ENCODE results near the gene CNTNAP2. TPM values are rescaled to one million over a fixed set of nuclear protein-coding genes. Genes with fewer than 3 reads are reported as not detected.

Gene CNTNAP2
- total and polyA plus RNA-seq, 2 donors (not counting 1 experiment from before 2014, with no cell fraction given): not detected

DNA sequence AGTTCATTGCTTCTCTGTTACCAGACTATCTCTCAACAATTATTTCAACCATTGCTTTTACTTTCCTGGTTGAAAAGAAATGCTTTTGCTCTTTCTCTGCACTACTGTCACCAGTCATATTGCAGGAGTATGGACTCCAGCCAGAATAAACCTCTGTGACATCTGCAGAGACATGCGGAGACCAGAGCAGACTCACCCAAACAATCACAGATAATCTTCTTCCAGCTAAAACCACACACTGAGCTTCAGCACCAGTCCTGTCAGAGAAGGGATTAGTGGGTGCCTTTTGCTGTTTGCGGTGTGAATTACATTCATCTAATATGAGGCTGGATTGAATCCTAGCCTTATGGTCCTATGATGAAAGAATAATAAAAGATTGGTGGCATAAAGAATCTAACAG, 258.6 kb downstream of the CNTNAP2 start:
- no peaks in the 10 kb centered on the region for H3K79me2 ChIP-seq (ENCODE audit: control insufficient read depth, insufficient read depth, low read length)
- no peaks in the 10 kb centered on the region for H4K20me1 ChIP-seq (ENCODE audit: control insufficient read depth, extremely low read depth, insufficient read depth, low read length)
- H3K36me3 ChIP-seq (ENCODE audit: control insufficient read depth, insufficient read depth, low read length): no peaks in the 10 kb centered on the region
- no peak for DNase-seq (ENCODE audit: low read depth in 2 of 2)
- no peaks in the 10 kb centered on the region for H3K4me1 ChIP-seq (ENCODE audit: control insufficient read depth, extremely low read depth, insufficient read depth, low read length)
- H3K4me2 ChIP-seq (ENCODE audit: extremely low read depth, insufficient read depth, low read length): no peak overlapping the region
- H2AFZ ChIP-seq (ENCODE audit: low read length): no peak overlapping the region
- H3K27ac ChIP-seq (ENCODE audit: insufficient read depth, low read length): no peak overlapping the region
- H3K27me3 ChIP-seq (ENCODE audit: control insufficient read depth, insufficient read depth, low read length): no peaks in the 10 kb centered on the region
- H3K9me3 ChIP-seq (ENCODE audit: control insufficient read depth, insufficient read depth, low read depth, low read length): no peaks in the 10 kb centered on the region
- no peak overlapping the region for H3K4me3 ChIP-seq (replicated peaks in 1 of 4; ENCODE audit: control extremely low read depth in 1 of 4, insufficient read depth in 1 of 4, low read depth in 3 of 4, low read length in 4 of 4)
- H3K9ac ChIP-seq (ENCODE audit: insufficient read depth, low read length): no peak overlapping the region
- TF ChIP-seq, protein P1, sequence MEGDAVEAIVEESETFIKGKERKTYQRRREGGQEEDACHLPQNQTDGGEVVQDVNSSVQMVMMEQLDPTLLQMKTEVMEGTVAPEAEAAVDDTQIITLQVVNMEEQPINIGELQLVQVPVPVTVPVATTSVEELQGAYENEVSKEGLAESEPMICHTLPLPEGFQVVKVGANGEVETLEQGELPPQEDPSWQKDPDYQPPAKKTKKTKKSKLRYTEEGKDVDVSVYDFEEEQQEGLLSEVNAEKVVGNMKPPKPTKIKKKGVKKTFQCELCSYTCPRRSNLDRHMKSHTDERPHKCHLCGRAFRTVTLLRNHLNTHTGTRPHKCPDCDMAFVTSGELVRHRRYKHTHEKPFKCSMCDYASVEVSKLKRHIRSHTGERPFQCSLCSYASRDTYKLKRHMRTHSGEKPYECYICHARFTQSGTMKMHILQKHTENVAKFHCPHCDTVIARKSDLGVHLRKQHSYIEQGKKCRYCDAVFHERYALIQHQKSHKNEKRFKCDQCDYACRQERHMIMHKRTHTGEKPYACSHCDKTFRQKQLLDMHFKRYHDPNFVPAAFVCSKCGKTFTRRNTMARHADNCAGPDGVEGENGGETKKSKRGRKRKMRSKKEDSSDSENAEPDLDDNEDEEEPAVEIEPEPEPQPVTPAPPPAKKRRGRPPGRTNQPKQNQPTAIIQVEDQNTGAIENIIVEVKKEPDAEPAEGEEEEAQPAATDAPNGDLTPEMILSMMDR (conservative IDR thresholded peaks at IDR 0.05 in 1 of 2, IDR thresholded peaks at IDR 0.05 in 1 of 2; ENCODE audit: low read depth in 1 of 2, low read length in 2 of 2): no peak
- no peak for TF ChIP-seq EZH2 (IDR thresholded peaks at IDR 0.05; ENCODE audit: low read length, missing control alignments)

DNA sequence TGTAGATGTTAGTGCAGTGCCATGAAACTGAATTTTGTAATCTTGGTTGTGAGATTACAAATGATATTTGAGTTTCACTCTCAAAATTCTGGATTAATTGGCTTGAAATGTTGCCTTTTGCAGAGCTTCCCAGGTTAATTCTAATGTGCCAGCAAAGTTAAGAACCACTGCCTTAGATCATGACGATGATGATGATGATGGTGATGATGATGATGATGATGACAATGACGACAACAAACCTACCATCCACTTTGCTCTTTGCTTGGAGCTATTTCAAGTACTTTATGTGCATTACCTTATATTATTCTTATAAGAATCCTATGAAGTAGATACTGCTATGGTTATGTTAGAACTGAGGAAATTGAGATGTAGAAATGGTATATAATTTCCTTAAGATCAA, 261.6 kb downstream of the CNTNAP2 start:
- TF ChIP-seq, protein P1 (conservative IDR thresholded peaks at IDR 0.05 in 1 of 2, IDR thresholded peaks at IDR 0.05 in 1 of 2; ENCODE audit: low read depth in 1 of 2, low read length in 2 of 2): no peak

DNA sequence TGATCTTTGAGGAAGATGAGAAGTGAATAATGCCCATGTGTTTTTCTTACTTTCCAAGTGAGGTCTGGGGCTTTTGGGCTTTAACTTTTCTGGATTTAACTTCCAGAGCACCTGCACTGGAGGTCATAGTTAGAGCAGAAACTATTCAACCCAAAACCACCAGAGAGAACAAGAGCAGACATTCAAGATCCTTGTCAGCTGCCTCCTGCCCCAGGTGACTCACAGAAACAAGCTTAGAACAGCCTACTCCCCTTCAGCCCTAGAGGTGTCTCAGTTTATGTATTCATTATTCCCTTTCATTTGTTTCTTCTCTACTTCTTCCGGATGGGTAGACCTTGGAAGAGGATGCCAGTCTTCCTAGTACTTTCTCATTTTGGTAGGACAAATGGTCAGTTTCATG, 270.5 kb downstream of the CNTNAP2 start:
- no peaks in the 10 kb centered on the region for H4K20me1 ChIP-seq (ENCODE audit: control insufficient read depth, extremely low read depth, insufficient read depth, low read length)
- no peaks in the 10 kb centered on the region for H3K27me3 ChIP-seq (ENCODE audit: control insufficient read depth, insufficient read depth, low read length)
- H3K9ac ChIP-seq (ENCODE audit: insufficient read depth, low read length): no peak overlapping the region
- no peak overlapping the region for H3K4me3 ChIP-seq (replicated peaks in 1 of 4; ENCODE audit: control extremely low read depth in 1 of 4, insufficient read depth in 1 of 4, low read depth in 3 of 4, low read length in 4 of 4)
- H3K79me2 ChIP-seq (ENCODE audit: control insufficient read depth, insufficient read depth, low read length): no peaks in the 10 kb centered on the region
- no peak for DNase-seq (ENCODE audit: low read depth in 2 of 2)
- H3K4me2 ChIP-seq (ENCODE audit: extremely low read depth, insufficient read depth, low read length): no peak overlapping the region
- TF ChIP-seq, protein P1 (conservative IDR thresholded peaks at IDR 0.05 in 1 of 2, IDR thresholded peaks at IDR 0.05 in 1 of 2; ENCODE audit: low read depth in 1 of 2, low read length in 2 of 2): no peak
- no peak for TF ChIP-seq EZH2 (IDR thresholded peaks at IDR 0.05; ENCODE audit: low read length, missing control alignments)
- no peak overlapping the region for H3K27ac ChIP-seq (ENCODE audit: insufficient read depth, low read length)
- H3K36me3 ChIP-seq (ENCODE audit: control insufficient read depth, insufficient read depth, low read length): no peaks in the 10 kb centered on the region
- no peak overlapping the region for H2AFZ ChIP-seq (ENCODE audit: low read length)
- H3K9me3 ChIP-seq (ENCODE audit: control insufficient read depth, insufficient read depth, low read depth, low read length): no peaks in the 10 kb centered on the region
- no peaks in the 10 kb centered on the region for H3K4me1 ChIP-seq (ENCODE audit: control insufficient read depth, extremely low read depth, insufficient read depth, low read length)

More for the DNA sequence above, 261.6 kb downstream of the CNTNAP2 start:
- H2AFZ ChIP-seq (ENCODE audit: low read length): no peak overlapping the region
- no peaks in the 10 kb centered on the region for H3K4me1 ChIP-seq (ENCODE audit: control insufficient read depth, extremely low read depth, insufficient read depth, low read length)
- H3K36me3 ChIP-seq (ENCODE audit: control insufficient read depth, insufficient read depth, low read length): no peaks in the 10 kb centered on the region
- no peaks in the 10 kb centered on the region for H3K27me3 ChIP-seq (ENCODE audit: control insufficient read depth, insufficient read depth, low read length)
- H3K27ac ChIP-seq (ENCODE audit: insufficient read depth, low read length): no peak overlapping the region
- DNase-seq (ENCODE audit: low read depth in 2 of 2): no peak
- H4K20me1 ChIP-seq (ENCODE audit: control insufficient read depth, extremely low read depth, insufficient read depth, low read length): no peaks in the 10 kb centered on the region
- no peaks in the 10 kb centered on the region for H3K9me3 ChIP-seq (ENCODE audit: control insufficient read depth, insufficient read depth, low read depth, low read length)
- H3K4me2 ChIP-seq (ENCODE audit: extremely low read depth, insufficient read depth, low read length): no peak overlapping the region
- no peaks in the 10 kb centered on the region for H3K79me2 ChIP-seq (ENCODE audit: control insufficient read depth, insufficient read depth, low read length)
- H3K4me3 ChIP-seq (replicated peaks in 1 of 4; ENCODE audit: control extremely low read depth in 1 of 4, insufficient read depth in 1 of 4, low read depth in 3 of 4, low read length in 4 of 4): no peak overlapping the region
- no peak overlapping the region for H3K9ac ChIP-seq (ENCODE audit: insufficient read depth, low read length)

Measured in fibroblast of lung (primary cell).